Esophagus muscularis mucosa (tissue), 4 donors: ENCODE data around the gene RHBDD1. TPM values are rescaled to one million over a fixed set of nuclear protein-coding genes. Genes with fewer than 3 reads are reported as not detected.

Experiments
- DNase-seq: peaks from one replicate; pipeline ENCODE4 v3.0.0-alpha.2; 2017; ENCODE audit errors: extremely low spot score
- H3K27ac ChIP-seq, 4 donors: fragments of 200-600 bp; sonication (generic); replicated peaks in 1 of 4; 1 replicate in 3 of 4; 2 replicates in 1 of 4; pipeline ENCODE4 v1.5.1; 2016 to 2019; ENCODE audit warnings: mild to moderate bottlenecking in 1 of 4
- H3K27me3 ChIP-seq, 4 donors: fragments of 200-600 bp; sonication (generic); one replicate each; pipeline versions ENCODE4 v1.5.1 to v1.6.0; 2016 to 2019
- H3K36me3 ChIP-seq, 4 donors: fragments of 200-600 bp; sonication (generic); one replicate each; pipeline ENCODE4 v1.5.1; 2016 to 2019
- H3K4me1 ChIP-seq, 4 donors: fragments of 200-600 bp; sonication (generic); one replicate each; pipeline ENCODE4 v1.5.1; 2016 to 2019
- H3K4me3 ChIP-seq, 4 donors: fragments of 200-600 bp; sonication (generic); 1 replicate in 2 of 4; 2 replicates in 2 of 4; pipeline ENCODE4 v1.5.1; 2016 to 2019; ENCODE audit warnings: mild to moderate bottlenecking in 4 of 4, moderate library complexity in 1 of 4
- H3K9me3 ChIP-seq, 4 donors: fragments of 200-600 bp; sonication (generic); 1 replicate in 3 of 4; 2 replicates in 1 of 4; pipeline ENCODE4 v1.5.1; 2016 to 2019
- EP300 ChIP-seq: sonication (generic); formaldehyde crosslinking; IDR thresholded peaks from one replicate; pipeline ENCODE4 v1.6.1; 2017; ENCODE audit warnings: antibody characterized with exemption
- POLR2A ChIP-seq: fragments of 450-650 bp; IDR thresholded peaks from one replicate; pipeline ENCODE4 v1.6.1; 2017; ENCODE audit warnings: antibody characterized with exemption, moderate library complexity, mild to moderate bottlenecking, low read depth
- POLR2AphosphoS5 ChIP-seq, 2 donors: sonication (generic); formaldehyde crosslinking; IDR thresholded peaks; one replicate each; pipeline ENCODE4 v1.6.1; 2017; ENCODE audit warnings: antibody characterized with exemption in 2 of 2
- WGBS: methylation state at CpG from one replicate; pipeline ENCODE4 v1.1.5; 2018; 5-methylcytosine and 5-hydroxymethylcytosine counted together
- intact Hi-C: fragments of 100-400 bp; cut with DNase I; formaldehyde crosslinking; loops from one replicate; pipeline ENCODE4 v1.15.1; 2023
- total RNA-seq, 4 donors: library from RNA; depleted of rRNA; stranded (reverse); fragments of >200 nt; gene quantifications; one replicate each; pipeline versions ENCODE4 v1.1.0 to v1.2.1, GENCODE V29; 2016
- TF ChIP-seq, protein P1 (sequence below), 3 experiments: fragments of 200-600 bp in 2 of 3; fragments of 450-650 bp in 1 of 3; sonication (generic) in 2 of 3; IDR thresholded peaks; one replicate each; pipeline ENCODE4 v1.5.1; 2017 to 2019; ENCODE audit warnings: antibody characterized with exemption in 3 of 3, mild to moderate bottlenecking in 2 of 3, moderate library complexity in 1 of 3

RHBDD1 gene
- total RNA-seq, 4 donors from 2014 or later = 18.3 to 24.9 (median 22.2) TPM

GRCh38 chr2:226793646-226794045, 42.2 kb upstream of the RHBDD1 start:
- Histone ChIP-seq H3K36me3 (peaks cover 0 to 14% (median 5%) of the 10 kb centered on the region in 4 donors), H3K9me3 (no peaks in the 10 kb centered on the region), H3K4me1 (peaks cover 67 to 88% (median 79%) of the 10 kb centered on the region in 4 donors), H3K27me3 (peaks cover 0 to 7% (median 0%) of the 10 kb centered on the region in 4 donors), H3K4me3 (peak overlapping the region; percentile 70 to 95 (median 86)), H3K27ac (peak overlapping the region; percentile 94 to 96 (median 94))
- intact Hi-C loops = loop anchor here (10.0 kb wide), 3 partner anchors 139 to 319 kb away; no protein-coding TSS in a partner anchor
- DNase-seq = no peak
- no peak for TF ChIP-seq POLR2A
- 31% methylated on average over 2 of the region's 2 CpGs for WGBS

- Histone ChIP-seq H3K4me3 (peak overlapping the region; percentile 70 to 95 (median 86)), H3K9me3 (no peaks in the 10 kb centered on the region), H3K27ac (peak overlapping the region; percentile 94 to 96 (median 94)), H3K27me3 (peaks cover 0 to 12% (median 0%) of the 10 kb centered on the region in 4 donors), H3K36me3 (peaks cover 0 to 14% (median 5%) of the 10 kb centered on the region in 4 donors), H3K4me1 (peaks cover 61 to 88% (median 75%) of the 10 kb centered on the region in 4 donors)
- intact Hi-C loops = loop anchor here (10.0 kb wide), 3 partner anchors 139 to 319 kb away; no protein-coding TSS in a partner anchor
- TF ChIP-seq POLR2A (no peak), EP300 (no peak), POLR2AphosphoS5 (IDR thresholded peaks at IDR 0.05) (no peak)
- TF ChIP-seq, protein P1, sequence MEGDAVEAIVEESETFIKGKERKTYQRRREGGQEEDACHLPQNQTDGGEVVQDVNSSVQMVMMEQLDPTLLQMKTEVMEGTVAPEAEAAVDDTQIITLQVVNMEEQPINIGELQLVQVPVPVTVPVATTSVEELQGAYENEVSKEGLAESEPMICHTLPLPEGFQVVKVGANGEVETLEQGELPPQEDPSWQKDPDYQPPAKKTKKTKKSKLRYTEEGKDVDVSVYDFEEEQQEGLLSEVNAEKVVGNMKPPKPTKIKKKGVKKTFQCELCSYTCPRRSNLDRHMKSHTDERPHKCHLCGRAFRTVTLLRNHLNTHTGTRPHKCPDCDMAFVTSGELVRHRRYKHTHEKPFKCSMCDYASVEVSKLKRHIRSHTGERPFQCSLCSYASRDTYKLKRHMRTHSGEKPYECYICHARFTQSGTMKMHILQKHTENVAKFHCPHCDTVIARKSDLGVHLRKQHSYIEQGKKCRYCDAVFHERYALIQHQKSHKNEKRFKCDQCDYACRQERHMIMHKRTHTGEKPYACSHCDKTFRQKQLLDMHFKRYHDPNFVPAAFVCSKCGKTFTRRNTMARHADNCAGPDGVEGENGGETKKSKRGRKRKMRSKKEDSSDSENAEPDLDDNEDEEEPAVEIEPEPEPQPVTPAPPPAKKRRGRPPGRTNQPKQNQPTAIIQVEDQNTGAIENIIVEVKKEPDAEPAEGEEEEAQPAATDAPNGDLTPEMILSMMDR (IDR thresholded peaks at IDR 0.05) = no peak
- DNase-seq = no peak
- WGBS = 40% methylated on average over 4 of the region's 4 CpGs
These were observed 41.6 kb upstream of the RHBDD1 start for GRCh38 chr2:226794196-226794661.

GRCh38 chr2:226794751-226795171, 41.1 kb upstream of the RHBDD1 start:
- DNase-seq = no peak
- peaks cover 0 to 14% (median 5%) of the 10 kb centered on the region in 4 donors for H3K36me3 ChIP-seq
- peaks cover 0 to 12% (median 0%) of the 10 kb centered on the region in 4 donors for H3K27me3 ChIP-seq
- WGBS = 48% methylated on average over 7 of the region's 9 CpGs
- TF ChIP-seq EP300 (no peak), POLR2AphosphoS5 (IDR thresholded peaks at IDR 0.05) (no peak), POLR2A (no peak)
- TF ChIP-seq, protein P1 (IDR thresholded peaks at IDR 0.05) = no peak
- no peaks in the 10 kb centered on the region for H3K9me3 ChIP-seq
- peaks cover 56 to 86% (median 69%) of the 10 kb centered on the region in 4 donors for H3K4me1 ChIP-seq
- H3K27ac ChIP-seq = peak overlapping the region; percentile 94 to 96 (median 94)
- intact Hi-C loops = loop anchor here (5.0 to 10.0 kb wide), 4 partner anchors 47 to 320 kb away; no protein-coding TSS in a partner anchor
- H3K4me3 ChIP-seq = peak overlapping the region; percentile 70 to 95 (median 86)

GRCh38 chr2:226795281-226796011, 40.4 kb upstream of the RHBDD1 start:
- peaks cover 55 to 85% (median 69%) of the 10 kb centered on the region in 4 donors for H3K4me1 ChIP-seq

More at GRCh38 chr2:226795281-226796011, 40.4 kb upstream of the RHBDD1 start:
- Histone ChIP-seq H3K27ac (peak overlapping the region; percentile 94 to 96 (median 94)), H3K36me3 (peaks cover 0 to 14% (median 5%) of the 10 kb centered on the region in 4 donors), H3K4me3 (peak overlapping the region; percentile 70 to 95 (median 86)), H3K27me3 (peaks cover 0 to 12% (median 0%) of the 10 kb centered on the region in 4 donors), H3K9me3 (no peaks in the 10 kb centered on the region)
- intact Hi-C loops = loop anchor here (5.0 to 10.0 kb wide), 4 partner anchors 48 to 321 kb away; no protein-coding TSS in a partner anchor
- no peak for DNase-seq
- TF ChIP-seq POLR2A = no peak
- TF ChIP-seq, protein P1 (IDR thresholded peaks at IDR 0.05) = peak in 2 of 3 experiments; percentile 14 to 34
- peak in 1 of 2 donors; percentile 52 for TF ChIP-seq POLR2AphosphoS5 (IDR thresholded peaks at IDR 0.05)
- 69% methylated on average over 8 of the region's 26 CpGs for WGBS
